NCI-H524 treated with DMSO at 0.1 percent for 48 hours (cell line): ENCODE measurements around the gene PLAGL1.
"Not testable (repeated sequence)": the region's sequence is repeated elsewhere in the genome, so short reads cannot be mapped to it uniquely, and the experiment has no call there.

Experiments used
- DNase-seq: peaks from one replicate; lab custom pipeline; 2025; lab: John Stamatoyannopoulos, UW

PLAGL1 gene

DNA sequence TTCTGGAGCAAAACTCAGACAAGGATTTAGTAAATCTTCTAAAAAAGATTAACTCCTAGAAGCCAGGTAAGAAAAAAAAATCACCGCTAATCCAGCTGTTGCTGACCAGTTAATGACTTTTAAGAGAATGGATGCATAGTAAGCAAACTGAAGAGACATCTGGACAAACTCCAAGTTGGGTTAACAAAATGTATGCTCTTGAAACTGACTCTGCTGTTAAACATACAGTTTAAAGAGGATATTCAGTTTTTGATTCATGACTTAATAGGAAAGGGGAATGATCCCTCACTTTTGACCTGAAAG lies 70.4 kb downstream of the PLAGL1 start:
- no peak for DNase-seq

DNA sequence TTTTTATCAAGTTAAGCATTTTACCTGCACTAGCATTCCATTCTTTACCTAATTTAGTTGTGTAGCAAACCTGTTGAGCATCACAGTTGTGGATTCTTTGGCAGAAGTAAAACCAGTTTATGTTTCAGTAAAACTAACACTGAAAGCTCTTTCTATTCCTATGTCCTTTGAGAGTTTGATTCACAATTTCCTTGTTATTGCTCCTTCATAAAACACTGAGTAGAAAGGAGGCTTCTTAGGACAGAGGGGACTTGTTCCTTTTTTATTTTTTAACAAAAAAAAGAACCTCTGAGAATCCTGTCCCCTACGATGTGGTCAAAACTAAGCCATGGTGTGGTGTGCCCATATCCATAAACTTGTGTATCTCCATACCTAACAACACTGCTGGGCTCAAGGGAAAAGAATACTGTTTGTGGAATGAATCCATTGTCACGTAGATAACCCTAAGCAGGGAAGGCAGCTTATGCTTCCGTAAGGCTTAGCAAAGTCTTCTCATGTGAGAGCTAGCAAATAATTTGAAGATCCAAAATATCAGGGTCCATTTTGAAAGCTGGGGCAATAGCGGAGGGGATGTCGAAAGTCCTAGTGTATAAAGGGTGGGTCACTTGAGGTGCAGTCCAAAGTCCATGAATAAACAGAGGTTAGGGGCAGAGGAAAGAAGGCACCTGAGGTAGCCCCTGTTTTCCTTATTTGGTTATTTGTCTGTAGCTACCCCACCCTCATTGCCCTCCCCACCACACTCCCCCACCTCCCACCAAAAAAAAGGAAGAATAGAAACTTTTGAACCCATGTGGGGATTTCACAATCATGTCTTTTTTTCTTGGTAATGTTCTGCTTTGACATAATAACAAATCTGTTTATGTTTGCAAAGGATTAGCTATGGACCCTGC lies 71.0 kb downstream of the PLAGL1 start:
- no peak for DNase-seq

DNA sequence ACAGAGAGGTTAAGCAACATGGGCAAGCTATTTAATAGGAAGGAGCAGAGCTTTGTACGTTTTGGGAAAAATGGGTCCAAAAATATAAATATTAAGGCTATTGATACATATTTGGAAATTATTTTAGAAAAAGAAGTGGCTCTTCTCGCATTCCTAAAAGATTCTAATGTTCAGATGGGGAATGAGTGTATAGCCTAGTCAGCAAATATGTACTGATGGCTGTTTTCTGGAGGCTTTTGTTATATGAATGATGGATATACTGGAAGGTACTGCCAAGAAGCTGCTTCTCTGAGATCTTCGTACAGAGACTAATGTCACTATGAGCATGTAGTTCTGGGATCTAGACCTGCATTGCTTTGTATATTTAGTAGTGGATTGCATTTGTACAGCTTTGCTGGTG lies 71.7 kb downstream of the PLAGL1 start:
- DNase-seq = no peak

DNA sequence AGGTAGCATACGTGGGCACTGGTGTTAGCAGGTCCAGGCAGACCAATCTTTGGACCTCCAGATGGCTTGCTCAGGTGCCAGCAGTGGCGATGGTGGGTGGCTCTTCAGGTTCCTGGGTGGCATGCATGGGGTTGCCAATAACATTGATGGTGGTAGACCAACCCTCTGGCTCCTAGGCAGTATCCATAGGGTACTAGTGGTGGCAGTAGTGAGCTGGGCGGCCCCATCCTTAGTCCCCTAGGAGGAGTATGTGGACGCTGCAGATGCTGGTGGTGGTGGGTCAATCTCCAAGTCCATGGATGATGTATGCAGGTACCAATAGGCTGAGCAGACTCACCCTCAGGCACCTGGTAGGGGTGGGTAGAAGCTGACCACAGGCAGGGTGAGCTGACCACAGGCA lies 73.2 kb downstream of the PLAGL1 start:
- DNase-seq = no peak

DNA sequence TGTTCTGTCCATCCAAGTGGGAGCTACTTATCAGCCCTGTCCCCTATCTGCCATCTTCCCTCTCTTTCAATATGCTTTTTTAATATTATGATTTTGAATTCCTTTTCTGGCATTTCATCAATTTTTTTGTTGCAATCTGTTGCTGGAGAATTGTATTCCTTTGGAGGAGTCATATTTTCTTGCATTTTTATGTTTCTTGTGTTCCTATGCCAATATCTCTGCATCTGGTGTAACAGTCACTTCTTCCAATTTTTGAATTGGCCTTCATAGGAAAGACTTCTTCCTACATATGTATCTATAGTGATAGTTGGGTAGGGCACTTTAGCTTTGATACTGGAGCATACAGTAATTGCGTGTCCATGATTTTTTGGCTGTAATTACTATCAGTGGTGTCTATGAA lies 73.7 kb downstream of the PLAGL1 start:
- no peak for DNase-seq

DNA sequence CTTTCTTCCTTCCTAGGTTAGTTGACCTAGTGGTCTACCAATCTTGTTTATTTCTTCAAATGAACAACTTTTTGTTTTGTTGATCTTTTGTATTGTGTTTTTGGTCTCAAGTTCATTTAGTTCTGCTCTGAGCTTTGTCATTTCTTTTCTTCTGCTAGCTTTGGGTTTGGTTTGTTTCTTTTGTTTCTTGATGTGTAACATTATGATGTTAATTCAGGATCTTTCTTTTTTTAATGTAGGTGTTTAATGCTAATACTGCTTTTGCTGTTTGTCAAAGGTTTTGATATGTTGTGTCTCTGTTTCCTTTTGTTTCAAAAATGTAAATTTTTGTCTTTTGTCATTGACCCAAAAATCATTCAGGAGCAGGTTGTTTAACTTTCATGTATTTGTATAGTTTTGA lies 78.1 kb downstream of the PLAGL1 start:
- DNase-seq = no peak

DNA sequence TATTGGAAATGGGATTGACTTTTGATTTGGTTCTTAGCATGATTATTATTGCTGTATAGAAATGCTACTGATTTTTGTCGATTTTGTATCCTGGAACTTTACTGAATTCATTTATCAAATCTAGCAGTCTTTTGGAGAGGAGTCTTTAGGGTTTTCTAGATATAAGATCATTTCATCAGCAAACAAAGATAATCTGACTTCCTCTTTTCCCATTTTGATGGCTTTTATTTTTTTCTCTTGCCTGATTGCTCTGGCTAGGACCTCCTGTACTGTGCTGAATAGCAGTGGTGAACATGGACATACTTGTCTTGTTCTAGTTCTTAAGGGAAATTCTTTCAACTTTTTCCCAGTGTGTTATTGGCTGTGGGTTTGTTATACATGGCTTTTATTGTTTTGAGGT lies 79.2 kb downstream of the PLAGL1 start:
- no peak for DNase-seq

DNA sequence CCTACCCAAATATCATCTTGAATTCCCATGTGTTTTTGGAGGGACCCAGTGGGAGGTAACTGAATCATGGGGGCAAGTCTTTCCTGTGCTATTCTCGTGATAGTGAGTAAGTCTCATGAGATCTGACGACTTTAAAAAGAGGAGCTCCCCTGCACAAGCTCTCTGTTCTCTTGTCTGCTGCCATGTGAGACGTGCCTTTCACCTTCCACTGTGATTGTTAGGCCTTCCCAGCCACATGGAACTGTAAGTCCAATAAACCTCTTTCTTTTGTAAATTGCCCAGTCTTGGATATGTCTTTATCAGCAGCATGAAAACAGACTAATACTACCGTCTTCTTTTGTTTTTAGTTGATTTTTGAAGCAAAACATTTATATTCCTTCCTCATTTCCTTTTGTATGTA lies 91.0 kb downstream of the PLAGL1 start:
- DNase-seq = not testable (repeated sequence)

DNA sequence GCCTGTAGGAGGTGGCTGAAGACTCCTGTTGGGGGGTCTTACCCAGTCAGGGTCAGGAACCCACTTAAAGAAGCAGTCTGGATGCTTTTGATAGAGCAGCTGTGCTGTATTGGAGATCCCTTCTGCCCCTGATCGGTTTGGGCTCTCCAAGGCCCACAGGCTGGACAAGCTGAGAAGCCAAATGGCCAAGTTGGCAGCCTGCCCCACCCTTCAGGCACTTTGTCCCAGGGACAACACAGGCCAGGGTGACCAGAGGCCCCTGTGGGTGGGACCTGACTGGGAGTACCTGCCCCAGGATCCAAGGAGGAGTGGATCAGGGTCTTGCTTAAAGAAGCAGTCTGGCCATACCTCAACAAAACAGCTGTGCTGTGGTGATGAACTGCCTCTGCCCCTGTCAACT lies 95.4 kb downstream of the PLAGL1 start:
- no peak for DNase-seq

DNA sequence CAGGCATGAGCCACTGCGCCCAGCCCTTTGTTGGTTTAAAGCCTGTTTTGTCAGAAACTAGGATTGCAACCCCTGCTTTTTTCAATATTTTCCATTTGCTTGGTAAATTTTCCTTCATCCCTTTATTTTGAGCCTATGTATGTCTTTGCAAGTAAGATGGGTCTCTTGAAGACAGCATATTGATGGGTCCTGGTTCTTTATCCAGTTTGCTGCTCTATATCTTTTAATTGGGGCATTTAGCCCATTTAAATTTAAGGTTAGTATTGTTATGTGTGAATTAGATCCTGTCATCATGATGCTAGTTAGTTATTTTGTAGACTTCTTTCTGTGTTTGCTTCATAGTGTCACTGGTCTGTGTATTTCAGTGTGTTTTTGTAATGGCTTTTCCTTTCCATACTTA lies 97.0 kb downstream of the PLAGL1 start:
- DNase-seq = no peak

DNA sequence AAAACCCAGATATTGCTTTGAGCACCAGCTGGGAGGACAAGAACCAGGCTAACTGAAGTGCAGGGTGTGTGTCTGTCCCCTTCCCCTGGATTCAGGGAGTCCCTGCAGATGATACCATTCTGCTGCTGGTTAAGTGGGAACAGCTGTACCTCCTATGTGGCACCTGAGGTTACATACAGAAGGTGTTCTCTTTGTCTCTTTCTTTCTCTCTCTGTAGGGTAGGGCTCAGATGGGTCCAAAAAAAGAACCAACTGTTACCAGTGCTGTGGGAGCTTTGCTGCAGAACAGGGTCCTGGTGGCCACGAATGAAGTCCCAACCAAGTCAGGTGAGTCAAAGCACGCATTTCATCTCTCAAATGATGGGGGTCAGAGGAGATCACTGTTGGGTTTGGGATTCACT lies 105.2 kb downstream of the PLAGL1 start:
- DNase-seq = no peak

DNA sequence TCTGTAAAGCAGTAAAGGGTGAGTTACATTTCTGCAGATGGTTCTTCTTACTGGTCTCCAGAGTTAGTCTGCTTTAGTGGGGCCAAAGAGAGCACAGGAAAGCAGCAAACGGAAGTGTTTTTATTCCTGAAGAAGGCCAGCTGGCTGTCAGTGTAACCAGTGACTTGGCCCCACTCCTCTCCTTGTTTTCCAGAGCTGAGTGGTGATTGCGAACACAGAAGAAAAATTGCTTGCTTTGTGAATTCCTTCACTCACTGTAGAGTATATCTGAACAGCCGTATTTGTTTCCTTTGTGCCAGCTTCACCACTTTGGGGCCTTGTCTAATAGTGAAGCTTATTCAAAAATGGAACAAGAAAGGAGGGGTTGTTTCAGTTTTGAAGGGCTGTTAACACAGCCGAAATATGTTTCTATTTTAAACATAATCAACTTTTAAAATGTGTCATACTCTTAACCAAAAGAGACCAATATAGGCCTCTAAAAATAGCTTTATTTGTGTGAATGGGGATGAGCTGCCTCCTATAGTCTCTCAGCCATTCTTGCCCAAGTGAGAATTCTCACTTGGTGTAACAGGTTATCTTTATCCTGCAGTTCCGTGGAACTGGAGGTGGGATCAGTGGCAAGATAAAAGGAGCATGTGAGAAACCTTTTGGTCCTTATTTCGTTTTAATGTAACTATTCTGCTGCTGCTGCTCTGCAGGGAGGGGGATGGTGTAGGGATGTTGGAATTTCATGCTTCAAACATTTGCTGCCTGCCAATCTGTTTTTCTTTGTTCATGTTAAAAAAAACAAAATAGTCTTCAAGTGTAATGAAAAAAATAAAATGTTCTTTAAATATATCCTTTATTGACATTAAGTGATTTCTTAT lies 105.9 kb downstream of the PLAGL1 start:
- no peak for DNase-seq

DNA sequence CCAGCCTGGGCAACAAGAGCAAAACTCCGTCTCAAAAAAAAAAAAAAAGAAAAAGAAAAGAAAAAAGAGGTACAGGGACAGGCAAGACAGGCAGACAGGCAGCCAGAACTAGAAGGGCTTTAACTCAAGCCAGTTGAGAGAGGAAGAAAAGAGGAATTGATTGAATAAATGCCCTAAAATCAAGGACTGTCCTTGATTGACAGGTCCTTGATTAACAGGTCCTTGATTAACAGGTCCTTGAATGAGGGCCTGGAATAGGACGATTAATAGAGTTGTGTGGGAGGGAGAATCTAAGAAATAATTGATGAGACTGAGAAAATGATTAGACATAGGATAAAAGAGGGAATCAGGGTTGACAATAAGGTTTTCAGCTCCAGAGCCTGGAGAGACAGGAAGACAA lies 107.7 kb downstream of the PLAGL1 start:
- DNase-seq = no peak

DNA sequence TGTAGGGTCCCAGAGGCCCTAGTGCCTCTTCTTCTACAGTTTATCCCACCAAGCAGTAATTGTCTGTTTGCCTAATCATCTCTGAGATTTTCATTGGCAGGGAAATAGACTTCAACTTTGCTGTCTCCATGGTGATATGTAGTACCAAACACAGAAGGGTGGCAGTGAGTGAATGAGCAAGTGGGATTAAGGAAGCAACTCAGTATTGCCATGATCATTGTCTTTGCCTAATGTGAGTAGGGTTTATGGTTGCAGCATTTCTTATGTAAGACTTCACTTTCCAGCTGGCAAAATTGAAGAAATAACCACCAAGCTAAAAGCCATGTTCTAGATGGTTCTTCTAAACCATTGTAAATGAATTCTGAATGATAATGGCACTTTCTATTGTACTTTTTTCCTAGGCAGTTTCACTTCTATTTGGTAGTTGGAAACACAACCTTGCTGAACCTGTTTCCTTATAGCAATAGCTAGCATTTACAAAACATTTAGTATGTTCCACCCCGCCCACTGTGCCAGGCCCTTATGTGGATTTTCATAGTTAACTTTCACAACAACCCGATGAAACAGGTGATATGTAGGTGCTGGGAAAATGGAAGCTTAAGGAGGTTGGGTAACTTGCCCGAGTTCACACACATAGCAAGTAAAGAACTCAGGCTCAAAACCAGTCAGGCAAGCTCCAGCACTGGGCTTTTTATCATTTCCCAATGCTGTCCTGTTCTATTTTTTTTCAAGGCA lies 111.8 kb downstream of the PLAGL1 start:
- DNase-seq = no peak

DNA sequence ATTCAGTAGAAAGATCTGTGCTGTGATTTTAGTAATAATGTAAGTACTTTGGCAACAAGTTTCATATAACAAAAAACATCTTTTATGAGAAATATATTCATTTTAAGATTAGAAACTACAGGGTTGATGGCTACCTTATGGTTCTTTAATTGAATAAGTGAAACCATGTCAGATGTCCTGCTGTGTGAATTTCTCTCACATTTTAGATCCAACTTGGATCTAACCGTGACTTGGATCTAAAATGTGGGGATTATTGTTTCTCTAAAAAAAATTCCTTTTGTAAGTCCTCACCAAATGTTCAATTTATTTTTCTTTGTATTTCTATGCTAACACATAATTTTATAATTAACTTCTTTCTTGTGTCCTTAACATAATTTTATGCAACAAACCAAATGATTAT lies 113.4 kb downstream of the PLAGL1 start:
- no peak for DNase-seq
